GM12891 (cell line): ENCODE measurements around the gene HIPK2.

Experiments used
- PAX5 ChIP-seq: IDR thresholded peaks from 2 replicates; pipeline ENCODE4 v1.6.1; 2011; ENCODE audit warnings: low read length, moderate library complexity, mild to moderate bottlenecking; ENCODE audit not compliant: insufficient read depth, severe bottlenecking
- POLR2A ChIP-seq: IDR thresholded peaks from 2 replicates; pipeline ENCODE4 v1.6.1; 2011; ENCODE audit warnings: low read depth, low read length, control low read depth
- POLR2AphosphoS5 ChIP-seq: IDR thresholded peaks from 2 replicates; pipeline ENCODE4 v1.6.1; 2011; ENCODE audit warnings: low read depth, low read length, control low read depth
- TAF1 ChIP-seq: IDR thresholded peaks from 2 replicates; pipeline ENCODE4 v1.6.1; 2011; ENCODE audit warnings: low read depth, low read length, control low read depth

DNA sequence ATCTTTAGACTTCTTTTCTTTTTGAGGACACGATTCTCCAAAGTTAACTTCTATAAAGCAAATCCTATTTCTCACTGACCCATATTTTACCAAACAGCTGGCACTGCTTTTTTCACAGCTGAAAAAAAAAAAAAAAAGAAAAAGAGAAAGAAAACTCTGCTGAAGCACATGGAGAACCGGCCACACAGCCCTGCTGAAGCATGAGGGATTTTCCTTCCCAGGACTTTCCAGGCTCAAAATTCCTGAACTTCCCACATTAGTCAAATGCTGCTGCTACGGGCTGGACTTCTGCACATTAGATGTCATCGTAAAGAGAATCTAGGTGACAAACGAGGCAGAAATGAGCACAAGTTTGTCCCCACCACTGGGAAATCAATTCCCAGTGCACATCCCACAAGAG is 25.2 kb downstream of the HIPK2 start:
- TF ChIP-seq PAX5: no peak
- TF ChIP-seq POLR2AphosphoS5: no peak
- no peak for TF ChIP-seq POLR2A
- TF ChIP-seq TAF1: no peak
